Measurements from ENCODE around the gene PXDC1.

DNA sequence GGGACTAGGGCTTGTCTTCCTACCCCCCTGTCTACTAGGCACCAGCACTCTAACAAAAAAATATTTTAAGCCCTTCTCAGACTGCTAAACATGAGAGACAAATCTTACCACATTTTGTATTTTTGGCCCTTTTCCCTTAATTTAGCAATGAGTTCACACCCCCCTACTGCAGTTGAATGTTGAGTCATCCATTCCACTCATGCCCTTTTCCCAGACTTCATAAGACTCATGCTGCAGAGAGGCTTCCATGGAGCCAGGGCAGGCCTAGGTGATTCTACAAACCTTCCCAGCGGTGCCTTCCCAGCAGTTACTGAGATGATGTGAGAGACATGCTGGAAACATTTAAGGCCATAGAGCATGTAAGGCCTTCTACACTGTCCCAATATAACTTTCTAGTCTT lies 53.9 kb downstream of the PXDC1 start:
- no peak for TF ChIP-seq CTCF (IDR thresholded peaks at IDR 0.05)
- TF ChIP-seq POLR2A (IDR thresholded peaks at IDR 0.05): no peak

Measured in lower leg skin (tissue), 3 donors.